NAMALWA (cell line): Measurements from ENCODE around the gene C2CD4C.
"Not testable (repeated sequence)": the region's sequence is repeated elsewhere in the genome, so short reads cannot be mapped to it uniquely, and the experiment has no call there.

Experiments
- DNase-seq: peaks from one replicate; pipeline ENCODE4 v3.0.0-alpha.2; 2015; ENCODE audit warnings: low spot score

The C2CD4C gene

DNA sequence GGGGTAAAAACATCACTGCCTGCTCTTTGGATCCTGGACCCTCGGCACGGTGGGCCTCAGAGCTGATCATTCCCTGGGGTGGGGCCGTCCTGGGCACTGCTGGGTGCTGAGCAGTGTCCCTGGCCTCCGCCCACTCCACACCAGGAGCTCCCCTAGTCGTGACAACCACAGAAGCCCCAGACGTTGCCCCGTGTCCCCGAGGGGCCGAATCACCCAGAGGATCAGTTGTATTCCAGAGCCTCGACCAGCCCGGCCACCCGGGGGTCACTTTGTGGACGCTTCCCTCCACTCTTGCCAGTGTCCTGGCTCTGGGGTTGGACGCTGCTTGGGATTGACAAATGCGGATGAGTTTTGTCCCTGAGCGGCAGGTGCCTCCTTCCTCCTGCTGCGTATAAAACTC, 10.2 kb downstream of the C2CD4C start:
- no peak for DNase-seq

GRCh38 chr19:397941-398706, 10.8 kb downstream of the C2CD4C start:
- DNase-seq: no peak

GRCh38 chr19:397321-397720, 11.6 kb downstream of the C2CD4C start:
- no peak for DNase-seq

- DNase-seq: no peak
Measured at GRCh38 chr19:395467-395866, 13.5 kb downstream of the C2CD4C start.

DNA sequence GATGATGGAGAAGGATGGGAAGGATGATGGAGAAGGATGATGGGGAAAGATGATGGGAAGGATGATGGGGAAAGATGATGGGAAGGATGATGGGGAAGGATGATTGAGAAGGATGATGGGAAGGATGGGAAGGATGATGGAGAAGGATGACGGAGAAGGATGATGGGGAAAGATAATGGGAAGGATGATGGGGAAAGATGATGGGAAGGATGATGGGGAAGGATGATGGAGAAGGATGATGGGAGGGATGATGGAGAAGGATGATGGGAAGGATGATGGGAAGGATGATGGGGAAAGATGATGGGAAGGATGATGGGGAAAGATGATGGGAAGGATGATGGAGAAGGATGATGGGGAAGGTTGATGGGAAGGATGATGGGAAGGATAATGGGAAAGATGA, 14.1 kb downstream of the C2CD4C start:
- DNase-seq: not testable (repeated sequence)

DNA sequence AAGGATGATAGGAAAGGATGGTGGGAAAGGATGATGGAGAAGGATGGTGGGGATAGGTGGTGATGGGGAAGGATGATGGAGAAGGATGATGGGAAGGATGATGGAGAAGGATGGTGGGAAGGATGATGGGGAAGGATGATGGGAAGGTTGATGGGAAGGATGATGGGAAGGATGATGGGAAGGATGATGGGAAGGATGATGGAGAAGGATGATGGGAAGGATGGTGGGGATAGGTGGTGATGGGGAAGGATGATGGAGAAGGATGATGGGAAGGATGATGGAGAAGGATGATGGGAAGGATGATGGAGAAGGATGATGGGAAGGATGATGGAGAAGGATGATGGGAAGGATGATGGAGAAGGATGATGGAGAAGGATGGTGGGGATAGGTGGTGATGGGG, 15.4 kb downstream of the C2CD4C start:
- DNase-seq: not testable (repeated sequence)

GRCh38 chr19:392375-392970, 16.5 kb downstream of the C2CD4C start:
- DNase-seq: no peak

DNA sequence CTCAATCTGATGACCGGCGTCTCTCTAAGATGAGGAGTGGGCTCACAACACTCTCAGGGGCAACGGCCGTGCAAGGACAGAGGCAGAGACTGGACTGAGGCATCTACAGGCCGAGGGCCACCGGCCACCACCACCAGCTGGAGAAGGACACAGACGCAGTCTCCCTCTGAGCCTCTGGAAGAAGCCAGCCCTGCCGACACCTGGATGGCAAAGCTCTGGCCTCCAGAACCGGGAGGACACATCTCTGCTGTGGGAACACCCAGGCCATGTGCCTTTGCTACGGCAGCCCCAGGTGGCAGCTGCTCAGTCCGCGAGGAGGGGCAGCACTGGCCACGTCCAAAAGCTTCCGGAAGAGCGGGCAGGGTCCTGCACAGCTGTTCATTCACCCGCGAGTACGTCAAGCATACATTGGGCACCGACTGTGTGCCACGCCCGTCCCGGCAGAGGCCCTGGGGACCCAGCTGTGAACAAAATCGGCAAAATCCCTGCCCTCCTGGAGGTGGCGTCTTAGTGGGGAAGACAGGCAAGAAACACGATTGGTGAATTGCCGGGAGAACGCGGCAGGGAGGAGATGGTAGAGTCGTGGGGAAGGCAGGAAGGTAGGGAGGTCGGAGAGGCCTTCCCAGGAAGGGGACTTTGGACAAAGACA, 17.1 kb downstream of the C2CD4C start:
- no peak for DNase-seq

DNA sequence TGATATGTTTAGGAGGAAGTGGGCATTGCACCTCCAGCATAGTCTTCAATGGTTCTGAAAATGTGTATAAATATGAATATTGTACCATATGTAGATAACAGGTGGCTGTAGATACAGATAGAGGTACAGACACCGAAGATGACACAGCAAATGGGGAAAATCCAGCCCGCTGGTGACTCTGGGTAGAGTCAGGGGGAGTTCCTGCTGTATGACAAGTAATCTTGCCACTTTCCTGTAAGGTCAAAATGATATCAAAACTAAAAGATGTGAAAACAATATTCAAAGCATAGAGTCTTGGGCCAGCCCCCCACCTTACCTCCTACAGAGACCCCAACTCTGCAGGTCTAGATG, 17.8 kb downstream of the C2CD4C start:
- DNase-seq: no peak

- DNase-seq: no peak
Measured at GRCh38 chr19:390386-391206, 18.4 kb downstream of the C2CD4C start.

DNA sequence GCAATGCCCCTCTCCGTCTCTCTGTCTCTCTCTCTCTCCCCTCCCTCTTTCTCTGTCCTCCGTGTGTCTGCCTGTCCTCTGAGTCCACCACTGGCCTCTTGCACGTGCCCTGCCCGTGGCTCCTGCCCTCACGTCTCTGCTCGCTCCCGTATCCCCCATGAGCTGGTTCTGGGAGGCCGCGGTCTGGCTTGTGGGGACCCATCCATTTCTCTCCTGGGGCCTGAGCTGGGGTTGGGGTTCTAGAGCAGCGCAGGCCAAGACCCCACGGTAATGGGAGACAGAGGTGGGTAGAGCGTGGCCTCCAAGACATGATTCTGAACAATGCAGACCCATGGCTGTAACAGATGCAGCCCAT, 19.0 kb downstream of the C2CD4C start:
- no peak for DNase-seq

- no peak for DNase-seq
Measured at GRCh38 chr19:389255-389934, 19.6 kb downstream of the C2CD4C start.

GRCh38 chr19:388691-389090, 20.3 kb downstream of the C2CD4C start:
- no peak for DNase-seq

DNA sequence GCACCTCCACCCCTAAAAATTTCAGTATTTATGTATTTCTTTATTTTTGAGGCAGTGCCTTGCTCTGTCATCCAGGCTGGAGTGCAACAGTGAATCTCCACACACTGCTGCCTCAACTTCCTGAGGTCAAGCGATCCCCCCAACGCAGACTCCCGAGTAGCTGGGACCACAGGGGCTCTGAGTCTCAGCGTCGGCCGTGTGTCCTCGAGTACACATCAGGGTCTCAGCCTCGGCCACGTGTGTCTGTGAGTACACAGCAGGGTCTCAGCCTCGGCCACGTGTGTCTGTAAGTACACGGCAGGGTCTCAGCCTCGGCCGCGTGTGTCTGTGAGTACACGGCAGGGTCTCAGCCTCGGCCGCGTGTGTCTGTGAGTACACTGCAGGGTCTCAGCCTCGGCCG, 21.2 kb downstream of the C2CD4C start:
- DNase-seq: no peak

DNA sequence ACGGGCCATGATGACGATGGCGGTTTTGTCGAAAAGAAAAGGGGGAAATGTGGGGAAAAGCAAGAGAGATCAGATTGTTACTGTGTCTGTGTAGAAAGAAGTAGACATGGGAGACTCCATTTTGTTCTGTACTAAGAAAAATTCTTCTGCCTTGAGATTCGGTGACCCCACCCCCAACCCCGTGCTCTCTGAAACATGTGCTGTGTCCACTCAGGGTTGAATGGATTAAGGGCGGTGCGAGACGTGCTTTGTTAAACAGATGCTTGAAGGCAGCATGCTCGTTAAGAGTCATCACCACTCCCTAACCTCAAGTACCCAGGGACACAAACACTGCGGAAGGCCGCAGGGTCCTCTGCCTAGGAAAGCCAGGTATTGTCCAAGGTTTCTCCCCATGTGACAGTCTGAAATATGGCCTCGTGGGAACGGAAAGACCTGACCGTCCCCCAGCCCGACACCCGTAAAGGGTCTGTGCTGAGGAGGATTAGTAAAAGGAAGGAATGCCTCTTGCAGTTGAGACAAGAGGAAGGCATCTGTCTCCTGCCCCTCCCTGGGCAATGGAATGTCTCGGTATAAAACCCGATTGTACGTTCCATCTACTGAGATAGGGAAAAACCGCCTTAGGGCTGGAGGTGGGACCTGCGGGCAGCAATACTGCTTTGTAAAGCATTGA, 22.2 kb downstream of the C2CD4C start:
- DNase-seq: not testable (repeated sequence)

DNA sequence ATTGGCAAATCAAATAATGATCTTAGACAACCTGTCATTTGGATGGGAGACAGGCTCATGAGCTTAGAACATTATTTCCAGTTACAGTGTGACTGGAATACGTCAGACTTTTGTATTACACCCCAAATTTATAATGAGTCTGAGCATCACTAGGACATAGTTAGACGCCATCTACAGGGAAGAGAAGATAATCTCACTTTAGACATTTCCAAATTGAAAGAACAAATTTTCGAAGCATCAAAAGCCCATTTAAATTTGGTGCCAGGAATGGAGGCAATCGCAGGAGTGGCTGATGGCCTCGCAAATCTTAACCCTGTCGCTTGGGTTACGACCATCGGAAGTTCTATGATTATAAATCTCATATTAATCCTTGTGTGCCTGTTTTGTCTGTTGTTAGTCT, 22.8 kb downstream of the C2CD4C start:
- not testable (repeated sequence) for DNase-seq

DNA sequence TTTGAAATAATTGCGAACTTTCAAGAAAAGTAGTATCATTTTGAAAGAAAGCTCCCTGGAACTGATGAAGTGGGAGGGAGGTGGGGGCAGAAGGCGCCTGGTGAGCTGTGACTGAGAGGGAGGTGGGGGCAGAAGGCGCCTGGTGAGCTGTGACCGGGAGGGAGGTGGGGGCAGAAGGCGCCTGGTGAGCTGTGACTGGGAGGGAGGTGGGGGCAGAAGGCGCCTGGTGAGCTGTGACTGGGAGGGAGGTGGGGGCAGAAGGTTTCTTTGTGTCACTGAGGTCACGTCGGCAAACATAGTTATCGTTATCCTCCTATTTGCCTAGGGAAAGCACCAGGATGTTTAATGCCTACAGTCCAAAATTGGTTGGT, 24.2 kb downstream of the C2CD4C start:
- DNase-seq: no peak

DNA sequence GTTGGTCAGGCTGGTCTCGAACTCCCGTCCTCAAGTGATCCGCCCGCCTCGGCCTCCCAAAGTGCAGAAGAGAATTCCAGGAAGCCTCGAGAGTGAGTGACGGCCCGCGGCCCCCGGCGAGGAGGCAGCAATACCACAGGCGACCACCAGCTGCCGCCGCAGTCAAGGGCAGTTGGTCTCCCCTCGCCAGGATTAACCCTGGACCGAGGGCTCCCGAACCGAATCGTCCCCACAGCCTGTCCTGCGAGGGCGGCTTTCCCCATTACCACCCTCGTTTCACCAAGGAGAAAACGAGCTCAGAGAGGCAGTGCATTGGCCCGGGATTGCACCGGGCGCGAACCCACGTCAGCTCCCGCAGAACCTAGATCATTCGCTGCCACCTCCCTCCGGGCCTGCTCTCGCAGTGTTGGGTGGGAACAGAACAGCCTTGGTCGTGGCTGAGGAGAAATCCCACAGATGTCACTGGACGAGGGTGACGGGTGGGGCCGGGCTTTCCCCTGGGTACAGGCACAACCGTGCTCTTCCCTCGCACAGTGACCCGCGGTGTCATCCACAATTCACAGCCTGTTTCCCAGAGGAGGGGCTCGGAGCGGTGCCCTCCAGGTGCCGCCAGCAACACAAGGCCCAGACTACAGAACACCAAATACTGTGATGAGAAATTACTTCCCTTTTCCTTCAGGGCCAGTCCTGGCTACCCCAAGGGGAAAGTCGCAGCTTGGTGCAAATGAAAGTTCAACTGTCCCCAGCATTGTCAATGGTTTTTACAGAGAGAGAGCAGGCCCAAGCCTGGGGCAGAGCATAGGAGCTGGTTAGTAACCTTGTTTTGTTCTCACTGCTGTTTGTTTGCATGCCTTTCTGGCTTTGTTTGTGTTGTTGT, 24.8 kb downstream of the C2CD4C start:
- DNase-seq: no peak

DNA sequence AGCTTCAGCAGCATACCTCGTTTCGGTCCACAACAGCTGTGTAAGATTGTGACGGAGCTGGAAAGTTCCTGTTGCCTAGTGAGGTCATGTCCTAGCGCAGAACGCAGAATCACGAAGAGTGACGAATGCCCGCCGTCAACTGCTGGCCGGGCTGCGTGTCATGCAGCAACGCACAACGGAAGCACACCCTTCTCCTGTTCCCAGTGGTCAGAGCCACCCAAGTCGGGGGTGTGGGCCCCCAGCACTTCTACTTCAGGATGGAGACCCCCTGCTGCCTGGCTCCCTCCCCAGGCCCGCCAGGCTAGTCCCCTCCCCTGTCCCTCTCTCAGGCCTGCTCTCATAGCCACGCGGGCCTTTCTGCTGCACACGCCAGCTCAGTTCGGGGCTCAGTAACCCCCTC, 25.9 kb downstream of the C2CD4C start:
- no peak for DNase-seq

- DNase-seq: peak; percentile 88
Measured at GRCh38 chr19:382578-382977, 26.4 kb downstream of the C2CD4C start.

DNA sequence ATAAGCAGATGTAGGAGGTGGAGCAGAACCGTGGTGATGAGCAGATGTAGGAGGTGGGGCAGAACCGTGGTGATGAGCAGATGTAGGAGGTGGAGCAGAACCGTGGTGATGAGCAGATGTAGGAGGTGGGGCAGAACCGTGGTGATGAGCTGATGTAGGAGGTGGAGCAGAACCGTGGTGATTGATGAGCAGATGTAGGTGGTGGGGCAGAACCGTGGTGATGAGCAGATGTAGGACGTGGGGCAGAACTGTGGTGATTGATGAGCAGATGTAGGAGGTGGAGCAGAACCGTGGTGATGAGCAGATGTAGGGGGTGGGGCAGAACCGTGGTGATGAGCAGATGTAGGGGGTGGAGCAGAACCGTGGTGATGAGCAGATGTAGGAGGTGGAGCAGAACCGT, 27.0 kb downstream of the C2CD4C start:
- DNase-seq: peak; percentile 76
